SH-SY5Y (cell line): ENCODE data around the gene HSD11B1L.

Experiments
- GATA2 ChIP-seq: IDR thresholded peaks from 2 replicates; pipeline ENCODE4 v1.6.1; 2011; ENCODE audit warnings: mild to moderate bottlenecking, low read depth, low read length
- GATA3 ChIP-seq: IDR thresholded peaks from 2 replicates; pipeline ENCODE4 v1.6.1; 2011; ENCODE audit warnings: low read depth, mild to moderate bottlenecking, low read length, moderate library complexity

DNA sequence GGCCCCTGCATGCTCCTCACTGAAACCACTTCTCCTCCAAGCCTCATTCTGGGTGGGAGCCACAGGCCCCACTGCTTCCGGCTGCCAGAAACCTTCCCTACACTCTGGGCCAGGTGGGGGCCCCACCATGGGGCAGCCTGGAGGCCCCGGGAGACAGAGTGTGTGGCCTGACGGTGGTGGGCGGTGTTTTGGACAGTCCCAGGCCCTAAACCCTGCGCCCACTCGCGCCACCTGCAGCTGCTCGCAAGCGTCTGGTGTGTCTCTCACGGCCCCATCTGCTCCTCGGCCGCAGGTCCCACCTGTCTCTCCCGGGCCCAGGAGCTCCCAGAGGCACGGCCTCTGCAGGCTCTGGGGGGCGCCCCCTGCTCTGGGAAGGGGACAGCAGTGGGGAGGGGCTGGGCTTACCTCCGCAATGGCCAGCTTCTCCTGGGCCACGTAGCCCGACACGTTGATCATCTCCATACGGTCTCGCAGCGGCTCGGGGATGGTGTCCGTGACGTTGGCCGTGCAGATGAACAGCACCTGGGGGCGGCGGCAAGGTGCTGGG lies 14.9 kb downstream of the HSD11B1L start:
- TF ChIP-seq GATA3: no peak
- no peak for TF ChIP-seq GATA2
